Mesendoderm (in vitro differentiated cells): Measurements from ENCODE around the gene ZNF530.
A peak's percentile ranks its signal among the peaks of the same experiment; 100 is the strongest.

ENCODE experiments used
- DNase-seq: peaks from one replicate; pipeline ENCODE4 v3.0.0; 2013
- H2AK5ac ChIP-seq: 2 replicates; pipeline ENCODE4 v1.6.1; 2013; ENCODE audit warnings: low read length, inconsistent platforms
- H2BK120ac ChIP-seq: 2 replicates; pipeline ENCODE4 v1.6.1; 2013; ENCODE audit warnings: low read depth, mild to moderate bottlenecking, low read length, moderate library complexity, mixed read lengths
- H2BK15ac ChIP-seq: replicated peaks from 2 replicates; pipeline ENCODE4 v1.6.1; 2013; ENCODE audit warnings: low read depth, mild to moderate bottlenecking, moderate library complexity
- H2BK5ac ChIP-seq: 2 replicates; pipeline ENCODE4 v1.6.1; 2013; ENCODE audit warnings: low read length, inconsistent platforms
- H3K18ac ChIP-seq: 2 replicates; pipeline ENCODE4 v1.6.1; 2013; ENCODE audit warnings: mild to moderate bottlenecking, low read length, mixed read lengths
- H3K23ac ChIP-seq: one replicate; pipeline ENCODE4 v1.6.1; 2013; ENCODE audit warnings: low read length
- H3K27ac ChIP-seq: 2 replicates; pipeline ENCODE4 v1.5.1; 2013; ENCODE audit warnings: low read depth, mild to moderate bottlenecking, inconsistent platforms, low read length, moderate library complexity
- H3K27me3 ChIP-seq: 2 replicates; pipeline ENCODE4 v1.6.1; 2013; ENCODE audit warnings: low read length, control low read depth, mild to moderate bottlenecking, inconsistent platforms; ENCODE audit not compliant: insufficient read depth, poor library complexity
- H3K36me3 ChIP-seq: 2 replicates; pipeline ENCODE4 v1.6.1; 2013; ENCODE audit warnings: low read length, inconsistent platforms; ENCODE audit not compliant: control insufficient read depth, insufficient read depth
- H3K4ac ChIP-seq: one replicate; pipeline ENCODE4 v1.6.1; 2013; ENCODE audit warnings: low read depth, mild to moderate bottlenecking, low read length, moderate library complexity
- H3K4me1 ChIP-seq: 2 replicates; pipeline ENCODE4 v1.6.1; 2013; ENCODE audit warnings: low read depth, low read length, inconsistent platforms; ENCODE audit not compliant: control insufficient read depth
- H3K4me2 ChIP-seq: 2 replicates; pipeline ENCODE4 v1.6.1; 2013; ENCODE audit warnings: low read length
- H3K4me3 ChIP-seq: 2 replicates; pipeline ENCODE4 v1.5.1; 2013; ENCODE audit warnings: mild to moderate bottlenecking, low read length
- H3K56ac ChIP-seq: one replicate; pipeline ENCODE4 v1.6.1; 2013; ENCODE audit warnings: low read length
- H3K79me1 ChIP-seq: 2 replicates; pipeline ENCODE4 v1.6.1; 2013; ENCODE audit warnings: low read length, inconsistent platforms
- H3K79me2 ChIP-seq: 2 replicates; pipeline ENCODE4 v1.6.1; 2013; ENCODE audit warnings: mild to moderate bottlenecking, low read length; ENCODE audit not compliant: control insufficient read depth, insufficient read depth
- H3K9ac ChIP-seq: 2 replicates; pipeline ENCODE4 v1.6.1; 2013; ENCODE audit warnings: low read length, inconsistent platforms
- H4K5ac ChIP-seq: one replicate; pipeline ENCODE4 v1.6.1; 2013; ENCODE audit warnings: low read length
- H4K8ac ChIP-seq: one replicate; pipeline ENCODE4 v1.6.1; 2013; ENCODE audit warnings: low read depth, mild to moderate bottlenecking, control low read depth, low read length, moderate library complexity
- WGBS: extraction: QIAGEN DNeasy Blood & Tissue Kit; methylation state at CpG from one replicate; pipeline ENCODE4 v1.1.7; 2013; ENCODE audit warnings: low lambda C conversion rate, missing lambda C conversion rate; ENCODE audit not compliant: insufficient coverage; ENCODE audit errors: extremely low coverage; 5-methylcytosine and 5-hydroxymethylcytosine counted together

The ZNF530 gene

DNA sequence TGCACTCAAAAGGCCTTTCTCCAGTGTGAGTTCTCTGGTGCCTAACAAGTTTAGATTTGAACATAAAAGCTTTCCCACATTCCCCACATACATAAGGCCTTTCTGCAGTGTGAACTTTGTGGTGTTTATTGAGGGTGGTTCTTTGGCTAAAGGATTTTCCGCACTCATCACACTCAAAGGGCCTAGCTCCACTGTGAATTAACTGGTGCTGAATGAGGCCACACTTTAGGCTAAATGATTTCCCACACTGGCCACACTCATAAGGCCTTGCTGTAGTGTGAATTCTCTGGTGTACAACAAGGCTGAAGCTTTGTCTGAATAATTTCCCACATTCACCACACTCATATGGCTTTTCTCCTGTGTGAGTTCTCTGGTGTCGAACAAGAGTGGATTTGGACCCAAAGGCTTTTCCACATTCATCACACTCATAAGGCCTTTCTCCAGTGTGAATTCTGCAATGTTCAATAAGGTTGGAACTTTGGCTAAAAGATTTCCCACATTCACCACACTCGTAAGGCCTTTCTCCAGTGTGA is 27.2 kb upstream of the ZNF530 start:
- Histone ChIP-seq H3K4me2 (no peak overlapping the region), H3K4ac (no peak overlapping the region), H3K27me3 (no peaks in the 10 kb centered on the region), H3K4me3 (peak overlapping the region; percentile 45), H3K4me1 (no peaks in the 10 kb centered on the region), H3K18ac (no peak overlapping the region), H3K27ac (no peak overlapping the region), H2AK5ac (no peak overlapping the region), H3K56ac (no peak overlapping the region), H3K9ac (no peak overlapping the region), H2BK120ac (no peak overlapping the region), H4K8ac (no peak overlapping the region), H3K79me2 (peaks cover 8% of the 10 kb centered on the region), H3K36me3 (peaks cover 29% of the 10 kb centered on the region), H3K23ac (no peak overlapping the region), H2BK5ac (no peak overlapping the region), H2BK15ac (no peak overlapping the region), H4K5ac (no peak overlapping the region), H3K79me1 (peaks cover 11% of the 10 kb centered on the region)
- DNase-seq: no peak
- WGBS: no CpG with 5 or more reads among the region's 3 CpGs

DNA sequence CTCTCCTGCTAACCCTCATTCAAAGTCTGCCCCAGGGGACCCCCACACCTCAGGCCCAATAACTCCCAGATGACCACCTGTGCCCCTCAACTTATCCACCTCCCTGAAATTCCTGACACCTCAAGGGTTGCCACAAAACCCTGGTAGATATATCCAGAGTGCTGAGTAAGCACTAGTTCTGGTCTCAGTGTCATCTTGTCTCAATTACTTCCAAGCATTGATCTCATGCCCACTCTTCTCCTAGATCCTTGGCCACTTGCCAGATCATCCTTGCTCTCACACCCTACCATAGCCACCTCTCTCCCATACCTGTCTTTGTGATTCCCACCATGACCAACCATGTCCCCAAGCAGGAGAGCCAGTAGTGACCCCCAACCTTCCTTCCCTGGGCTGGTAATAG is 23.0 kb upstream of the ZNF530 start:
- Histone ChIP-seq H3K4me2 (no peak overlapping the region), H3K4me1 (peaks cover 2% of the 10 kb centered on the region), H2BK5ac (no peak overlapping the region), H3K4me3 (peak overlapping the region; percentile 24), H3K79me1 (peaks cover 21% of the 10 kb centered on the region), H3K18ac (no peak overlapping the region), H4K5ac (no peak overlapping the region), H3K4ac (no peak overlapping the region), H3K23ac (no peak overlapping the region), H3K56ac (no peak overlapping the region), H3K36me3 (peaks cover 29% of the 10 kb centered on the region), H2AK5ac (no peak overlapping the region), H4K8ac (no peak overlapping the region), H3K79me2 (peaks cover 16% of the 10 kb centered on the region), H2BK120ac (no peak overlapping the region), H3K9ac (no peak overlapping the region), H3K27me3 (no peaks in the 10 kb centered on the region), H2BK15ac (no peak overlapping the region), H3K27ac (no peak overlapping the region)
- DNase-seq: no peak

DNA sequence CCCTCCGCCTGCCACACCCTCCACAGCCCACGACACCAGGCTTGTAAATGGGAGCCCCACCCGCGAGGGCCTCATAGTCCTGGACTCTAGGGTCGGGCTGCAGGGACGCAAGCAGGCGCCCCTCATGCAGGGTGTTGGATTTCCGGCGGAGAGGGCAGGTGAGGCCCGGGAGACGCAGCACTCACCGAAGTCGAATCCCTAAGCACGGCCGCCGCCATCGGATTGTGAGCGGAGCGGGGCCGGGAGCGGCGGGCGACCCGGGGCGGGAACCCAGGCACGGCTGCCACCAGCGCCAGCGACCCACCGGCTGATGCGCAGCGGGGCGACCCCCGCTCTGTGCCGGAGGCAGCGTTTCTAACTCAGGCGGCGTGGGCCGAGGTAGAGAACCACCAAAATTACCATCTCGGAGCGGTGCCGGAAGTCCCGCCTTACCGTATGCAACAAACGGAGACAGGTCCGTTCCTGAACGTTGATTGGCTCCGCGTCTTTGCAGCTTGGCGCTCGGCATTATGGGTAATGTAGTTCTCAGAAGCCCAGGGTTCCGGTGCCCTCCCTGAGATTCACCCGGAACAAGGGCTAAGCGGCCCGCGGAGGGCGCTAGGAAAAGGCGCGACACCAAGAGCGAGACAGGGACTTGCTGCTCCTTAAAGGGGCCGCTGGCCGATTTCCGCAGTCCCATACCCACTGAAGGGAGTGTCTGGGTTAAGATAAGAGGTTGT is 21.0 kb upstream of the ZNF530 start, which contains the start of gene ZNF416:
TSS of gene ZNF416 (minus strand) at position 425 of the 719 bp plus-strand sequence. CDS start at position 218, 207 bp downstream.
- Histone ChIP-seq H3K27ac (no peak within 1 kb of the TSS), H3K9ac (peak within 1 kb of the TSS; percentile 80), H3K27me3 (no peaks in the 10 kb centered on the region), H2AK5ac (no peak within 1 kb of the TSS), H3K56ac (peak within 1 kb of the TSS; percentile 95), H2BK5ac (no peak within 1 kb of the TSS), H2BK120ac (no peak within 1 kb of the TSS), H3K4me2 (peak within 1 kb of the TSS; percentile 65), H3K79me2 (peaks cover 16% of the 10 kb centered on the region), H4K5ac (no peak within 1 kb of the TSS), H3K23ac (no peak within 1 kb of the TSS), H3K4me3 (peak within 1 kb of the TSS; percentile 85), H2BK15ac (no peak within 1 kb of the TSS), H3K18ac (no peak within 1 kb of the TSS), H4K8ac (no peak within 1 kb of the TSS), H3K79me1 (peaks cover 21% of the 10 kb centered on the region), H3K36me3 (peaks cover 14% of the 10 kb centered on the region), H3K4me1 (peaks cover 2% of the 10 kb centered on the region), H3K4ac (peak within 1 kb of the TSS; percentile 27)
- no CpG with 5 or more reads among the region's 62 CpGs for WGBS
- DNase-seq: peak; percentile 100

DNA sequence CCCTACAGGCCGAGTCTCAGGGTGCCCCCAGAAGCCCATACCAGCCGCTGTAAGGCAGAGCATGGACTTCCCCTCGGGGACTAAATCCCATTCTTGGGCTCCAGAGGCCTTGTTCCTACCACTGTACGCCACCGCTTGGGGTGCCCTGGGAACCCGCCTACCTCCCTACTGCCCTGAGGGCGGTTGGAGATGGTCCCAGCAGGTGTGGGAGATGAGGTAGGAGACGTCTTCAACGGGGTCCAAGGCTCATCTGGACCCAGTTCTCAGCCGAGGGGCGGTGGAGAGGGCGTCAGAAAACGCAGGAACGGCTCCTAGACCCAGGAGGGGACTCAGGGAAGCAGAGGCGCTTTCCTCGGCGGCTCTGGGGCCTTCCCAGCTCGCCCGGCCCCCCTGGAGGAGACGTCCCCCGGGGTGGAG is 16.6 kb upstream of the ZNF530 start:
- Histone ChIP-seq H4K5ac (no peak overlapping the region), H3K23ac (no peak overlapping the region), H3K27me3 (no peaks in the 10 kb centered on the region), H3K56ac (peak overlapping the region; percentile 95), H3K79me2 (peaks cover 13% of the 10 kb centered on the region), H3K18ac (peak overlapping the region; percentile 5), H3K4me3 (no peak overlapping the region), H4K8ac (no peak overlapping the region), H3K9ac (peak overlapping the region; percentile 28), H2BK15ac (no peak overlapping the region), H3K4me2 (peak overlapping the region; percentile 86), H3K4me1 (no peaks in the 10 kb centered on the region), H3K27ac (no peak overlapping the region), H3K79me1 (peaks cover 23% of the 10 kb centered on the region), H3K4ac (peak overlapping the region; percentile 26), H2BK120ac (no peak overlapping the region), H2AK5ac (no peak overlapping the region), H2BK5ac (no peak overlapping the region), H3K36me3 (peaks cover 2% of the 10 kb centered on the region)
- no CpG with 5 or more reads among the region's 21 CpGs for WGBS
- no peak for DNase-seq

DNA sequence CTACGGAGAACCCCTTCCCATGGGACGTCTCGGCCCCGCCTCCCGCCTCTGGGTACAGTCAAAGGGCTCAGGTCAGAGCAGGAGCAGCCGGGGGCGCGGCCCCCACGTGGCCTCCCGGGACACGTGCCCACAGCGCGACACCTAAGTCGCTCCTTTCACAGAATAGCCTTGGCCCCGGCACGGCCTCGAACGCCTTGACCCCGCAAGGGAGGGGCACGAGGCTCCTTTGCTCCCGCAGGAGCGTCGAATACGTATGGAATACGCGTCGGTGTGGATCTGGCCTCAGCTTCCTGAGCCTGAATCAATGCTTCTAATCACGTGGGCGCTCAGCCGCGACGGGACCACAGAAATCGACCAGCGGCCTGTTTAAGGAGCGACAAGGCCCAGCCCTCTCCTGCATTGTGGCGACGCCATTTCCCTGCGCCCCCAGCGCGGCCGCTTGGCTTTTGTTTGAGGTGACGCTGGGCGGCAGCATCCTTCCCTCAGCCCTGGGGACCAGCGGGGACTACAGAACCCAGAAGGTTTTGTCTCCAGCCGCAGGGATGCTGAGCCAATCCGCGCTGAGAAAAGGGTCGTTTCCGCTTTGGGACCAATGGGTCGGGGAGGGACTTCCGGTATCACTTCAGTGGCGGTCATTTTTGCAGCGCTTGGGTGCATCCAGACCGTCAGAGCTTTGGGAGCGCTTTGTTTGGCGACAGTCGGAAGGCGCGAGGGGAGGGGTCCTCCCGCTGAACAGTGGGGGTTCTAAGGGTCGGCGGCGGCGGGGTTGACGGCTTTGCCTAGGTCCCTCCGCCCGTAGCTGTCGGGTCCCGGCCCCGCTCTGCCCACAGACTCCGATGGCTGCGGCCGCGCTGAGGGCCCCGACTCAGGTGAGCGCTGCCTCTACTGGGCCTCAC is 15.9 kb upstream of the ZNF530 start, which contains the start of gene ZIK1:
TSS of gene ZIK1 (plus strand) at position 625 of the 896 bp plus-strand sequence. CDS start at position 837, 212 bp downstream.
- H3K4ac ChIP-seq: peak within 1 kb of the TSS; percentile 75
- H3K79me2 ChIP-seq: peaks cover 12% of the 10 kb centered on the region
- H2BK120ac ChIP-seq: no peak within 1 kb of the TSS
- no peak within 1 kb of the TSS for H2BK5ac ChIP-seq
- H3K27me3 ChIP-seq: no peaks in the 10 kb centered on the region
- H4K5ac ChIP-seq: no peak within 1 kb of the TSS
- peak within 1 kb of the TSS; percentile 75 for H3K23ac ChIP-seq
- H3K56ac ChIP-seq: peak within 1 kb of the TSS; percentile 95
- DNase-seq: peak; percentile 99
- no peaks in the 10 kb centered on the region for H3K4me1 ChIP-seq
- no peak within 1 kb of the TSS for H2AK5ac ChIP-seq
- peaks cover 23% of the 10 kb centered on the region for H3K79me1 ChIP-seq
- H3K4me3 ChIP-seq: peak within 1 kb of the TSS; percentile 79
- no peak within 1 kb of the TSS for H2BK15ac ChIP-seq
- no peak within 1 kb of the TSS for H4K8ac ChIP-seq
- peak within 1 kb of the TSS; percentile 83 for H3K9ac ChIP-seq
- peak within 1 kb of the TSS; percentile 86 for H3K4me2 ChIP-seq
- no CpG with 5 or more reads among the region's 76 CpGs for WGBS
- H3K36me3 ChIP-seq: peaks cover 3% of the 10 kb centered on the region
- H3K27ac ChIP-seq: peak within 1 kb of the TSS; percentile 61
- peak within 1 kb of the TSS; percentile 28 for H3K18ac ChIP-seq
